Uterus (tissue), 2 donors: Measurements from ENCODE around the gene EVA1A.

Source experiments
- CTCF ChIP-seq, 4 experiments: fragments of 200-600 bp in 2 of 4; fragments of 450-650 bp in 2 of 4; sonication (generic) in 2 of 4; IDR thresholded peaks; one replicate each; pipeline ENCODE4 v1.5.1; 2016 to 2019; ENCODE audit warnings: antibody characterized with exemption in 4 of 4, mild to moderate bottlenecking in 2 of 4, moderate library complexity in 1 of 4
- POLR2A ChIP-seq, 2 donors: fragments of 450-650 bp; IDR thresholded peaks; one replicate each; pipeline ENCODE4 v1.6.1; 2016; ENCODE audit warnings: antibody characterized with exemption in 2 of 2, mild to moderate bottlenecking in 1 of 2, moderate library complexity in 1 of 2

GRCh38 chr2:75596784-75597183 is 36.0 kb upstream of the EVA1A start:
- TF ChIP-seq POLR2A (IDR thresholded peaks at IDR 0.05) (no peak), CTCF (IDR thresholded peaks at IDR 0.05) (no peak)
